Measurements from ENCODE around the gene PMM1.
A peak's percentile ranks its signal among the peaks of the same experiment; 100 is the strongest.

PMM1 gene

GRCh38 chr22:41543854-41544670, 45.6 kb downstream of the PMM1 start, which contains the start of gene POLR3H:
Gene POLR3H (minus strand): TSS chr22:41544470. CDS start chr22:41544101, 369 bp downstream.
- peak within 1 kb of the TSS; percentile 69 for H3K4me3 ChIP-seq (ENCODE audit: low read length)
- TF ChIP-seq ZNF274 (IDR thresholded peaks at IDR 0.05; ENCODE audit: low read depth, low read length): no peak

GRCh38 chr22:41542224-41542623, 47.4 kb downstream of the PMM1 start:
- H3K4me3 ChIP-seq (ENCODE audit: low read length): peak overlapping the region; percentile 7; the same call in 1 of the 2 replicates
- TF ChIP-seq ZNF274 (IDR thresholded peaks at IDR 0.05; ENCODE audit: low read depth, low read length): no peak

GRCh38 chr22:41541484-41541883, 48.2 kb downstream of the PMM1 start:
- H3K4me3 ChIP-seq (ENCODE audit: low read length): no peak overlapping the region
- TF ChIP-seq ZNF274 (IDR thresholded peaks at IDR 0.05; ENCODE audit: low read depth, low read length): no peak

- TF ChIP-seq ZNF274 (IDR thresholded peaks at IDR 0.05; ENCODE audit: low read depth, low read length): no peak
- H3K4me3 ChIP-seq (ENCODE audit: low read length): no peak overlapping the region
Measured at GRCh38 chr22:41540365-41540764, 49.3 kb downstream of the PMM1 start.

- no peak for TF ChIP-seq ZNF274 (IDR thresholded peaks at IDR 0.05; ENCODE audit: low read depth, low read length)
- H3K4me3 ChIP-seq (ENCODE audit: low read length): no peak overlapping the region
Measured at GRCh38 chr22:41540006-41540315, 49.7 kb downstream of the PMM1 start.

- H3K4me3 ChIP-seq (ENCODE audit: low read length): no peak overlapping the region
- TF ChIP-seq ZNF274 (IDR thresholded peaks at IDR 0.05; ENCODE audit: low read depth, low read length): no peak
Measured at GRCh38 chr22:41539146-41540005, 50.3 kb downstream of the PMM1 start.

GRCh38 chr22:41538583-41538982, 51.1 kb downstream of the PMM1 start:
- no peak for TF ChIP-seq ZNF274 (IDR thresholded peaks at IDR 0.05; ENCODE audit: low read depth, low read length)
- H3K4me3 ChIP-seq (ENCODE audit: low read length): no peak overlapping the region

- H3K4me3 ChIP-seq (ENCODE audit: low read length): no peak overlapping the region
- no peak for TF ChIP-seq ZNF274 (IDR thresholded peaks at IDR 0.05; ENCODE audit: low read depth, low read length)
Measured at GRCh38 chr22:41537203-41537602, 52.4 kb downstream of the PMM1 start.

- TF ChIP-seq ZNF274 (IDR thresholded peaks at IDR 0.05; ENCODE audit: low read depth, low read length): no peak
Measured at GRCh38 chr22:41535244-41535643, 54.4 kb downstream of the PMM1 start.

GRCh38 chr22:41534219-41534618, 55.4 kb downstream of the PMM1 start:
- no peak overlapping the region for H3K4me3 ChIP-seq (ENCODE audit: low read length)
- no peak for TF ChIP-seq ZNF274 (IDR thresholded peaks at IDR 0.05; ENCODE audit: low read depth, low read length)

More at GRCh38 chr22:41535244-41535643, 54.4 kb downstream of the PMM1 start:
- no peak overlapping the region for H3K4me3 ChIP-seq (ENCODE audit: low read length)

- no peak for TF ChIP-seq ZNF274 (IDR thresholded peaks at IDR 0.05; ENCODE audit: low read depth, low read length)
Measured at GRCh38 chr22:41532908-41533825, 56.5 kb downstream of the PMM1 start.

GRCh38 chr22:41531715-41532477, 57.7 kb downstream of the PMM1 start:
- no peak for TF ChIP-seq ZNF274 (IDR thresholded peaks at IDR 0.05; ENCODE audit: low read depth, low read length)
- no peak overlapping the region for H3K4me3 ChIP-seq (ENCODE audit: low read length)

More at GRCh38 chr22:41532908-41533825, 56.5 kb downstream of the PMM1 start:
- no peak overlapping the region for H3K4me3 ChIP-seq (ENCODE audit: low read length)
